Uterus (tissue), 4 donors: ENCODE data around the gene PHIP. TPM values are rescaled to one million over a fixed set of nuclear protein-coding genes. Genes with fewer than 3 reads are reported as not detected.

Experiments used
- DNase-seq, 2 donors: peaks; one replicate each; pipeline ENCODE4 v3.0.0-alpha.2; 2019 to 2020
- H3K27ac ChIP-seq, 2 donors: fragments of 200-600 bp; sonication (generic); 1 replicate in 1 of 2; 2 replicates in 1 of 2; pipeline ENCODE4 v1.5.1; 2016 to 2018
- H3K27me3 ChIP-seq, 2 donors: fragments of 200-600 bp; sonication (generic); one replicate each; pipeline ENCODE4 v1.5.1; 2018 to 2019; ENCODE audit warnings: control low read depth in 1 of 2
- H3K36me3 ChIP-seq, 2 donors: fragments of 200-600 bp; sonication (generic); one replicate each; pipeline ENCODE4 v1.5.1; 2019; ENCODE audit warnings: control low read depth in 1 of 2
- H3K4me1 ChIP-seq, 2 donors: fragments of 200-600 bp; sonication (generic); one replicate each; pipeline ENCODE4 v1.5.1; 2018 to 2019; ENCODE audit warnings: control low read depth in 1 of 2
- H3K4me3 ChIP-seq, 2 donors: fragments of 200-600 bp; sonication (generic); 1 replicate in 1 of 2; 2 replicates in 1 of 2; pipeline ENCODE4 v1.5.1; 2018 to 2019; ENCODE audit warnings: mild to moderate bottlenecking in 1 of 2
- H3K9me3 ChIP-seq, 2 donors: fragments of 200-600 bp; sonication (generic); one replicate each; pipeline ENCODE4 v1.5.1; 2019; ENCODE audit warnings: control low read depth in 1 of 2
- CTCF ChIP-seq, 4 experiments: fragments of 200-600 bp in 2 of 4; fragments of 450-650 bp in 2 of 4; sonication (generic) in 2 of 4; IDR thresholded peaks; one replicate each; pipeline ENCODE4 v1.5.1; 2016 to 2019; ENCODE audit warnings: antibody characterized with exemption in 4 of 4, mild to moderate bottlenecking in 2 of 4, moderate library complexity in 1 of 4
- POLR2A ChIP-seq, 2 donors: fragments of 450-650 bp; IDR thresholded peaks; one replicate each; pipeline ENCODE4 v1.6.1; 2016; ENCODE audit warnings: antibody characterized with exemption in 2 of 2, mild to moderate bottlenecking in 1 of 2, moderate library complexity in 1 of 2
- intact Hi-C: fragments of 100-400 bp; cut with DNase I; formaldehyde crosslinking; loops from one replicate; pipeline ENCODE4 v1.15.1; 2023; ENCODE audit warnings: low total_unique reads
- total RNA-seq, 4 donors: library from RNA; depleted of rRNA in 3 of 4; stranded (reverse); fragments of >200 nt in 3 of 4; gene quantifications; one replicate each; pipeline versions ENCODE4 v1.1.0 to v1.2.4, GENCODE V29; 2014 to 2023
- donor health status: DM: yes; HTN: yes; CAD: no.

The PHIP gene
- total RNA-seq, 4 donors from 2014 or later = 40.6 to 85.3 (median 53.9) TPM

GRCh38 chr6:79077715-79078074, 359 bp downstream of the PHIP start:
- no peak for DNase-seq
- Histone ChIP-seq H3K36me3 (no peaks in the 10 kb centered on the region), H3K27me3 (no peaks in the 10 kb centered on the region), H3K9me3 (no peaks in the 10 kb centered on the region), H3K27ac (peak overlapping the region; percentile 99), H3K4me1 (peaks cover 5 to 10% of the 10 kb centered on the region in 2 donors), H3K4me3 (peak overlapping the region; percentile 90 to 98)
- intact Hi-C loops = no loop called here
- TF ChIP-seq POLR2A (IDR thresholded peaks at IDR 0.05) (no peak), CTCF (IDR thresholded peaks at IDR 0.05) (no peak)

DNA sequence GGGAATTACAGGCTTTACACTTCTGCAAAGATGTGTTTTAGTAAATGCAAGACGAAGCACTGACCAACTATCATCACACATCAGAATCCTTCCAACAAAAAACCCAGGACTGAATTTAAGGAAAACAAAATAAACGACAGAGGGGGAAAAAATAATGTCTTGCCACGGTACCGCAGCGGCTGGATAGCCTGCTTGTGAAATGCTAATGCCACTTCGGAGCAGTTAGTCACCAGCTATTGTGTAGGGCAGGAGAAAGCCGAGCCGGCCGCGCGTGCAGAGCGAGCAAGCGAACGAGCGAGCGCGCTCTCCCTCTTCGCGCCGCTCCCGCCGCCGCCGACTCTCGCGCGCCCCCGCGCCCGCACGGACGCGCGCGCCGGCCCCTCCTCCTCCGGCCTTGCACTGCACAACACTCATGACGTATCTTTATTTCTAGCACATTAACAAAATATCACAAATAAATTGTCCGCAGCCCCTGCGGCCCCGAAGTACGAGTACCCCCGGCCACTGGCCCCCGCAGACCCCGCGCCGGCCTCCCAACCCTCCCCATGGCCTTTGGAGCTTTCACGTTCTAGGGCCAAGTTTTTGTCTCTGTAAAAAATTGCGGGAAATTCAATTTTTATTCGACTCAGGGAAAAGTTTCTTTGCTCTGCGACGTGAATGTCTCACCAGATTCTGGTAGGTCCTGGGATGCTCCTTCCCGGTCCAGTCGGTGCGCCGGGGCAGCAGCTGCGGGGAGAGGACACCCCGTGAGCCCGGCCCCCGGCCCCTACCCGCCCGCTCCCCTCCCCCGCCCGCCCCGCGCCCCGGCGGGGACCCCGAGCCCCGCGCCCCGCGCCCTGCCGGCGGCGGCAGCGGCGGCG, 1.0 kb downstream of the PHIP start:
- Histone ChIP-seq H3K4me3 (peak overlapping the region; percentile 67 to 98), H3K4me1 (peaks cover 5 to 10% of the 10 kb centered on the region in 2 donors), H3K9me3 (no peaks in the 10 kb centered on the region), H3K36me3 (no peaks in the 10 kb centered on the region), H3K27me3 (no peaks in the 10 kb centered on the region), H3K27ac (peak overlapping the region; percentile 99)
- TF ChIP-seq POLR2A (IDR thresholded peaks at IDR 0.05) = peak; percentile 53 to 60
- TF ChIP-seq CTCF (IDR thresholded peaks at IDR 0.05) = no peak
- intact Hi-C loops = no loop called here
- DNase-seq = peak; percentile 84 to 89

GRCh38 chr6:79076160-79076559, 1.9 kb downstream of the PHIP start:
- peak overlapping the region; percentile 67 to 98 for H3K4me3 ChIP-seq
- intact Hi-C loops = no loop called here
- H3K27me3 ChIP-seq = no peaks in the 10 kb centered on the region
- no peak for DNase-seq
- TF ChIP-seq CTCF (IDR thresholded peaks at IDR 0.05) (no peak), POLR2A (IDR thresholded peaks at IDR 0.05) (no peak)
- no peaks in the 10 kb centered on the region for H3K36me3 ChIP-seq
- peak overlapping the region; percentile 99 for H3K27ac ChIP-seq
- no peaks in the 10 kb centered on the region for H3K9me3 ChIP-seq
- peaks cover 5 to 10% of the 10 kb centered on the region in 2 donors for H3K4me1 ChIP-seq

DNA sequence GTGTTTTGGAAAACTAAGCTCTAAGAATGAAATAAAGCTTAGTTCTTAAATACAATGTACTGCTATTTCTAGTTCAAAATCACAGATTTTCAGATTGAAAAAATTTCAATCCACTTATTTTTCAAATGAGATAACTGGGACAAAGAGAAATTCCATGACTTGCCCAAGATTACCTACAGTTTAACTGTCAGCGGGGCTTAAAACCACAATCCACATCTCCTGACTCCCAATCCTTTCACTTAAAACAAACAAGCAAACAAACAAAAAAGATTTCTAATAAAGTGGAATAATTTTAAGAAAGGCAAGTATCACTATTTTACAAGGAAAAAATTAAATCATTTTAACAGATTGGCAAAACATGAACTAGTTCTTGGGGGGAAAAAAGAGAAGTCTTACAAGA, 4.2 kb downstream of the PHIP start:
- Histone ChIP-seq H3K4me1 (peaks cover 5 to 23% of the 10 kb centered on the region in 2 donors), H3K27me3 (no peaks in the 10 kb centered on the region), H3K27ac (peak overlapping the region in 1 of 2 donors; percentile 99), H3K4me3 (no peak overlapping the region), H3K9me3 (no peaks in the 10 kb centered on the region), H3K36me3 (no peaks in the 10 kb centered on the region)
- TF ChIP-seq POLR2A (IDR thresholded peaks at IDR 0.05) (no peak), CTCF (IDR thresholded peaks at IDR 0.05) (no peak)
- intact Hi-C loops = no loop called here
- DNase-seq = no peak

DNA sequence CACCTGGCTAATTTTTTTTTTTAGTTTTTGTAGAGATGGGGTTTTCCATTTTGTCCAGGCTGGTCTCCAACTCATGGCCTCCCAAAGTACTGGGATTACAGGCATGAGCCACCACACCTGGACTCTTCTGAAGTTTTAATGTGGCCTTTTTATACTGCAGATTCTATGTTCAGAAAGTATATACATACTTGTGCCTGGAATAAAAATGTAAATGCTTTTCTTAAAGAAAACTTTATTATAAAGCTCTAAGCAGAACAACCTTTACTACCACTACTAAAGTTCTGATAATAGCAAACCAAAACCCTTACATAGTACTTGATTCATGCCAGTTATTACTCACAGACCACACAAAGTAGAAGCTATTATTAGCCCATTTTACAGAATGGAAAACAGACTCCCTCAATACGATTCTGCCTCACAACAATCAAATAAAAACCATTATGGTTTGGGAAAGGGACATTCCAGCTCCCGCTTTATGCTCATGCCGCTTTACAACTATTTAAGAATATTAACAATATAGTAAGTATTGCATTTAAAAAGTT, 5.3 kb downstream of the PHIP start:
- intact Hi-C loops = no loop called here
- Histone ChIP-seq H3K27me3 (no peaks in the 10 kb centered on the region), H3K4me1 (peaks cover 5 to 23% of the 10 kb centered on the region in 2 donors), H3K9me3 (no peaks in the 10 kb centered on the region), H3K36me3 (no peaks in the 10 kb centered on the region), H3K27ac (no peak overlapping the region), H3K4me3 (no peak overlapping the region)
- TF ChIP-seq POLR2A (IDR thresholded peaks at IDR 0.05) (no peak), CTCF (IDR thresholded peaks at IDR 0.05) (no peak)
- no peak for DNase-seq
